Nephron progenitor cell (in vitro differentiated cells): ENCODE data around the gene DGKB.

Experiments
- DNase-seq: peaks from one replicate; pipeline ENCODE4 v3.0.0; 2021
- H3K27ac Mint-ChIP-seq: 2 replicates; pipeline ENCODE4 v1.8.0; 2021; ENCODE audit warnings: mild to moderate bottlenecking, moderate library complexity, mixed read lengths
- H3K27me3 Mint-ChIP-seq: 2 replicates; pipeline ENCODE4 v1.8.0; 2021; ENCODE audit warnings: mild to moderate bottlenecking, low read depth, mixed read lengths; ENCODE audit not compliant: poor library complexity
- H3K36me3 Mint-ChIP-seq: 2 replicates; pipeline ENCODE4 v1.8.0; 2021; ENCODE audit warnings: low read depth, mixed read lengths
- H3K4me1 Mint-ChIP-seq: 2 replicates; pipeline ENCODE4 v1.8.0; 2021; ENCODE audit warnings: mixed read lengths
- H3K4me3 Mint-ChIP-seq: 2 replicates; pipeline ENCODE4 v1.8.0; 2021; ENCODE audit warnings: mild to moderate bottlenecking, moderate library complexity, mixed read lengths
- H3K9me3 Mint-ChIP-seq: 2 replicates; pipeline ENCODE4 v1.8.0; 2021; ENCODE audit warnings: mild to moderate bottlenecking, moderate library complexity, mixed read lengths
- TF ChIP-seq, protein P1 (sequence below): fragments of 200-600 bp; sonication (generic); IDR thresholded peaks from 2 replicates; pipeline ENCODE4 v1.5.0; 2021; ENCODE audit warnings: antibody characterized with exemption

DGKB gene

DNA sequence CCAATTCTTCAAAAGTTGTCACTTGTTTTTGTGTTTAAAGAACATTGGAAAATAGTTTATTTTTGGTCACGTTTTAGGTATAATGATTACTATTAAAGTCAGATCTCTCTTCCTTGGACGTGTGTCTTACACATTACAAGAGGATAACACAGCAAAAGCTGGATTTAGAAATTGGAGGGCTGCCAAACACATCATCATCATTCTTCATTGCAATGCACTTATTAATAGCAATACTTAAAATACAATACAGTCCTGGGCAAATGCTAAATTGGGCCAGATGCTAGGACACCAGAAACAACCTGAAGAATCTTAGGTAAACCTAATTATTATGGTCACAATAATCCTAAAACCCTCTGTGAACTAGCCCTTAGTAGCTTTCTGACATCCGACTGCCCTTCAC is 303.6 kb downstream of the DGKB start:
- DNase-seq = no peak
- Mint-ChIP-seq H3K4me3 (no peak overlapping the region), H3K27me3 (no peaks in the 10 kb centered on the region), H3K4me1 (no peaks in the 10 kb centered on the region), H3K27ac (no peak overlapping the region), H3K36me3 (no peaks in the 10 kb centered on the region), H3K9me3 (no peaks in the 10 kb centered on the region)
- TF ChIP-seq, protein P1, sequence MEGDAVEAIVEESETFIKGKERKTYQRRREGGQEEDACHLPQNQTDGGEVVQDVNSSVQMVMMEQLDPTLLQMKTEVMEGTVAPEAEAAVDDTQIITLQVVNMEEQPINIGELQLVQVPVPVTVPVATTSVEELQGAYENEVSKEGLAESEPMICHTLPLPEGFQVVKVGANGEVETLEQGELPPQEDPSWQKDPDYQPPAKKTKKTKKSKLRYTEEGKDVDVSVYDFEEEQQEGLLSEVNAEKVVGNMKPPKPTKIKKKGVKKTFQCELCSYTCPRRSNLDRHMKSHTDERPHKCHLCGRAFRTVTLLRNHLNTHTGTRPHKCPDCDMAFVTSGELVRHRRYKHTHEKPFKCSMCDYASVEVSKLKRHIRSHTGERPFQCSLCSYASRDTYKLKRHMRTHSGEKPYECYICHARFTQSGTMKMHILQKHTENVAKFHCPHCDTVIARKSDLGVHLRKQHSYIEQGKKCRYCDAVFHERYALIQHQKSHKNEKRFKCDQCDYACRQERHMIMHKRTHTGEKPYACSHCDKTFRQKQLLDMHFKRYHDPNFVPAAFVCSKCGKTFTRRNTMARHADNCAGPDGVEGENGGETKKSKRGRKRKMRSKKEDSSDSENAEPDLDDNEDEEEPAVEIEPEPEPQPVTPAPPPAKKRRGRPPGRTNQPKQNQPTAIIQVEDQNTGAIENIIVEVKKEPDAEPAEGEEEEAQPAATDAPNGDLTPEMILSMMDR = no peak

DNA sequence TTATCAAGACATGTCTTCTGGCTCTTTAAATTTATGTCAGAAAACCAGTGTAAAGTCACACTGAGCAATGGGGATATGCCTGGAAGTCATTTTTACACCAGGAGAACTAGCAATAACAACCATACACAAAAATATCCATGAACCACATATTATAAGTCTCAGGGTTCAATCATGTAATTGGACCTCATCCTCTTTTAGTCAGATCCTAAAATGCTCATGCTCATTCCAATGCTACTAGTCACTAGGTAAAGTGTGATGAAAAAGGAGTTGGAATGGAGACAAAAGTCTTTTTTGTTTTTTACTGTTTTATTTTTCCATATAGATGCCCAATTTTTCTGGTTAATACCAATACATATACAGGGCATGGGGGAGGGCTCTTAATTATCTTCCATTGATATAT is 306.1 kb downstream of the DGKB start:
- no peak overlapping the region for H3K27ac Mint-ChIP-seq
- no peaks in the 10 kb centered on the region for H3K27me3 Mint-ChIP-seq
- no peaks in the 10 kb centered on the region for H3K9me3 Mint-ChIP-seq
- no peaks in the 10 kb centered on the region for H3K4me1 Mint-ChIP-seq
- TF ChIP-seq, protein P1 = no peak
- DNase-seq = no peak
- no peaks in the 10 kb centered on the region for H3K36me3 Mint-ChIP-seq
- no peak overlapping the region for H3K4me3 Mint-ChIP-seq

DNA sequence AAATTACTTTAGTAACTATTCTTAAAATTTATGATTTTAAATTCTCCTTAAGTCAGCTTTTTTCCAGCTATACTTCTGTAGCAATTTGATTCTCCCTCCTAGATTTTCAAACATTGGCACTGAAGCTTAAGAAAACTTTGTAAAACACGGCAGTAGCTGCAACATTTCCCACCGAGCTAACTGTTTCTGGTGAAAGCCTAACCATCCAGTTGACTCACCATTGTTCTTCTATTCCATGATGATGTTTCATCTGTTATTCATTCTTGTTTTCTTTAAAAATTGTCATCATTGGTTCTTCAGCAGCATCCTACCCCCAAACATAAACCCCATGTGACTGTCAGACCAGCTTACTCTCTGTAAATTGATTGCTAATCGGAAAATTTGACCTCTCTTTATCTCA is 312.3 kb downstream of the DGKB start:
- no peak for DNase-seq
- Mint-ChIP-seq H3K4me1 (no peaks in the 10 kb centered on the region), H3K9me3 (peaks cover 11% of the 10 kb centered on the region), H3K27ac (no peak overlapping the region), H3K4me3 (no peak overlapping the region), H3K27me3 (no peaks in the 10 kb centered on the region), H3K36me3 (no peaks in the 10 kb centered on the region)
- TF ChIP-seq, protein P1 = no peak

DNA sequence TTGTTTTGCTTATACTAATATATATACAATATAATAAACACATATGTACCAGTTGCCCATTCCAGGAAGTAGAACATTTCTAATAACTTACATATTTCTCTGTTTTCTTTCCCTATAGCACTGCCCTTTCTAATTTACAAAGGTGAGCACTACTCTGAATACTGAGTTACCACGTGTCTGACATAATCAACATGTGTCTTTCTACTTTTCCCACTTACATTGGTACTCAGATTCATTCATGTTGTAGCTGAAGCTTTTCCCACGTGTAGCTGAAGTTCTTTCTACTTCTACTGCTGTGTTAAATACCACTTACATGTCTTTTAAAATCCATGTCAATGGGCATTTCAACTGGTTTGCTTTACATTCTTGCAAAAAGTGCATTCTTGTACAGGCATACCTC is 317.3 kb downstream of the DGKB start:
- Mint-ChIP-seq H3K27ac (no peak overlapping the region), H3K9me3 (peaks cover 19% of the 10 kb centered on the region), H3K36me3 (no peaks in the 10 kb centered on the region), H3K4me1 (no peaks in the 10 kb centered on the region), H3K27me3 (no peaks in the 10 kb centered on the region), H3K4me3 (no peak overlapping the region)
- DNase-seq = no peak
- TF ChIP-seq, protein P1 = no peak

DNA sequence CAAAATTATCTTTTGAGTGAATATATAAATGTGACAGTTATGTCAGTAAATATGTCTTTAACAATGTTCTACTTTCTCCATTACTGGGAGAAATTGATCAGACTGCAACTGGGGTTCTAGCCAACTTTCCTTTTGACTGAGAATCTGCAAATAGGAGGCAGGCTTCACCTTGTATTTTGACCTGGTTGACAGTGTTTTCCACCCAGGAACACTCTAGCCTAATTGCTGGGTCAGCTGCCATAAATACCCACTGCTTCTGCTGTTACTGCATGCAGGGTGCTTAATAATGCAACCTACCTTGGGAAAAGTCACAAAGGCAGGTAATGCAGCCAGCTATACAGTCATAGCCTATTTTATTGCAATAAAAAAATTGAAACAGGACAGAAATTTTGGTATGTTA is 319.0 kb downstream of the DGKB start:
- Mint-ChIP-seq H3K27ac (no peak overlapping the region), H3K4me3 (no peak overlapping the region), H3K9me3 (peaks cover 19% of the 10 kb centered on the region), H3K4me1 (no peaks in the 10 kb centered on the region), H3K27me3 (no peaks in the 10 kb centered on the region), H3K36me3 (no peaks in the 10 kb centered on the region)
- TF ChIP-seq, protein P1 = no peak
- no peak for DNase-seq

DNA sequence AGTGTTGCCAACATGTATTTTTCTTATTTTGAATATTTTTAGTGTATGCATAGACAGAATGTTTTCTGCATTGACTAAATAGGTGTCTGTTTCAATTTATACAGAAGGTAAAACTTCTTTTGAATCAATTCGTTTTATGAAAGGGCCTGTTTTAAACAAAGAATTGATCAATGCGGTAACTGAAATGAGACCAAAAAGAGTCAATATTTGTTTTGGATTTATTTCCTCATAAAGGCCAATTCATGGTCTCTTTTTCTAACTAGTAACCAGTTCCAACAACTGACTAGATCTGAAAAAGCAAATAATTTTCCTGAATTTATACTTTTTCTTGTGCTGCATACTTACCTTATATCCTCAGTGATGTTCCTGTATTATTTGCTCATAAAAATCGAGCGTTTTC is 320.5 kb downstream of the DGKB start:
- no peaks in the 10 kb centered on the region for H3K27me3 Mint-ChIP-seq
- TF ChIP-seq, protein P1 = no peak
- no peaks in the 10 kb centered on the region for H3K36me3 Mint-ChIP-seq
- H3K4me3 Mint-ChIP-seq = no peak overlapping the region
- no peak for DNase-seq
- H3K4me1 Mint-ChIP-seq = no peaks in the 10 kb centered on the region
- H3K9me3 Mint-ChIP-seq = peaks cover 19% of the 10 kb centered on the region
- no peak overlapping the region for H3K27ac Mint-ChIP-seq
